Chondrocyte (in vitro differentiated cells): Measurements from ENCODE around the gene SERPINB6. TPM values are rescaled to one million over a fixed set of nuclear protein-coding genes. Genes with fewer than 3 reads are reported as not detected.
A peak's percentile ranks its signal among the peaks of the same experiment; 100 is the strongest.

Source experiments
- DNase-seq: peaks from one replicate; pipeline ENCODE4 v3.0.0; 2021; ENCODE audit warnings: mixed read lengths, low spot score
- H3K27ac Mint-ChIP-seq: one replicate; pipeline ENCODE4 v1.8.0; 2021; ENCODE audit warnings: mild to moderate bottlenecking, moderate library complexity, mixed read lengths; ENCODE audit not compliant: unreplicated experiment
- H3K27me3 Mint-ChIP-seq: 2 replicates; pipeline ENCODE4 v1.8.0; 2021; ENCODE audit warnings: low read depth, mixed read lengths
- H3K36me3 Mint-ChIP-seq: 2 replicates; pipeline ENCODE4 v1.8.0; 2021; ENCODE audit warnings: low read depth, mixed read lengths
- H3K4me1 Mint-ChIP-seq: 2 replicates; pipeline ENCODE4 v1.8.0; 2021; ENCODE audit warnings: low read depth, mild to moderate bottlenecking, mixed read lengths
- H3K4me3 Mint-ChIP-seq: one replicate; pipeline ENCODE4 v1.8.0; 2021; ENCODE audit warnings: mild to moderate bottlenecking, moderate library complexity, mixed read lengths; ENCODE audit not compliant: unreplicated experiment
- H3K9me3 Mint-ChIP-seq: 2 replicates; pipeline ENCODE4 v1.8.0; 2021; ENCODE audit warnings: low read depth, mixed read lengths
- long read RNA-seq: library from polyadenylated mRNA; stranded (forward); transcript quantifications from one replicate; pipeline ENCODE4 v2.0.0, GENCODE V29; 2021
- total RNA-seq: library from RNA; stranded (reverse); gene quantifications from 3 replicates; pipeline ENCODE4 v1.2.1, GENCODE V29; 2021
- TF ChIP-seq, protein P1 (sequence below): fragments of 200-600 bp; sonication (generic); IDR thresholded peaks from 2 replicates; pipeline ENCODE4 v1.5.0; 2021; ENCODE audit warnings: antibody characterized with exemption, mild to moderate bottlenecking, moderate library complexity

The SERPINB6 gene
- 74.0 to 98.0 TPM (median 97.3 TPM) in 3 replicates for total RNA-seq
- long read RNA-seq, transcript SERPINB6-204 (7 exons, 1,370 nt), result minor isoform, 27 of 144 reads
- long read RNA-seq, transcript SERPINB6-210 (7 exons, 1,638 nt), result minor isoform, 11 of 144 reads
- long read RNA-seq, transcript SERPINB6-206 (7 exons, 1,375 nt), result minor isoform, 6 of 144 reads
- long read RNA-seq, transcript SERPINB6-205 (7 exons, 1,315 nt), result major isoform, 76 of 144 reads
- long read RNA-seq, partial matches to known transcripts, result 3 of 144 reads
- long read RNA-seq, other reads (novel, unspliced or antisense), result 15 of 144 reads

DNA sequence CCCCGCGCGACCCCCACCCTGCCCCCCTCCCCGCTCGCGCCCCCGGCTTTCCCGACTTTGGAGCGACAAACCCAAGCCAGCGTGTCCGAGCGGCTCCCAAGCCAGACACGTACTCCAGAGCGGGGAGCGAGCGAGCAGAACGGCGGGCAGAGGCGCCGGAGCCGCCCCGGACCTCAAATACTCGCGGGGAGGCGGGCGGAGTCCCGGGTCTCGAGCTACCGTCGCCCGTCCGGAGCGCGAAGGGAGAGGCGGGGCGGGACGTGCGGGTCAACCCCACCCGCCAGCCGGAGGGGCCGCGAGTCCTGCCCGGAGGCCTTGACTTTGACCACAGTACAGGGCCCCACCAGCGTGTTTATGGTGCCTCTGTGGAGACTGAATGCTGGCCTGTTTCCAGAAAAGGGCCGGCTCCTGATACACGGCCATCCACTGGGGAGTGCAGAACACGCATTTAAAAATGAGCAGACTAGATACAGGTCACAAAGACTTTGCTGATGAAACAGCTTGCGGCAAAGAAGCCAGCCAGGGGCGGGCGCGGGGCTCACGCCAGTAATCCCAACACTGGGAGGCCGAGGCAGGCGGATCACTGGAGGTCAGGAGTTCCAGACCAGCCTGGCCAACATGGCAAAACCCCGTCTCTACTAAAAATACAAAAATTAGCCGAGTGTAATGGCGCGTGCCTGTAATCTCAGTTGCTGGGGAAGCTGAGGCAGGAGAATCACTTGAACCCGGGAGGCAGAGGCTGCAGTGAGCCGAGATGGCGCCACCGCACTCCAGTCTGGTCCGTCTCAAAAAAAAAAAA lies at the start of gene SERPINB6:
Gene SERPINB6, minus strand, starts transcription at position 148 of the 799 bp plus-strand sequence. CDS start 12,235 bp downstream, outside the sequence.
- Mint-ChIP-seq H3K4me1 (peaks cover 32% of the 10 kb centered on the region), H3K27ac (peak within 1 kb of the TSS; percentile 97), H3K4me3 (peak within 1 kb of the TSS; percentile 87), H3K9me3 (no peaks in the 10 kb centered on the region), H3K27me3 (no peaks in the 10 kb centered on the region), H3K36me3 (no peaks in the 10 kb centered on the region)
- TF ChIP-seq, protein P1, sequence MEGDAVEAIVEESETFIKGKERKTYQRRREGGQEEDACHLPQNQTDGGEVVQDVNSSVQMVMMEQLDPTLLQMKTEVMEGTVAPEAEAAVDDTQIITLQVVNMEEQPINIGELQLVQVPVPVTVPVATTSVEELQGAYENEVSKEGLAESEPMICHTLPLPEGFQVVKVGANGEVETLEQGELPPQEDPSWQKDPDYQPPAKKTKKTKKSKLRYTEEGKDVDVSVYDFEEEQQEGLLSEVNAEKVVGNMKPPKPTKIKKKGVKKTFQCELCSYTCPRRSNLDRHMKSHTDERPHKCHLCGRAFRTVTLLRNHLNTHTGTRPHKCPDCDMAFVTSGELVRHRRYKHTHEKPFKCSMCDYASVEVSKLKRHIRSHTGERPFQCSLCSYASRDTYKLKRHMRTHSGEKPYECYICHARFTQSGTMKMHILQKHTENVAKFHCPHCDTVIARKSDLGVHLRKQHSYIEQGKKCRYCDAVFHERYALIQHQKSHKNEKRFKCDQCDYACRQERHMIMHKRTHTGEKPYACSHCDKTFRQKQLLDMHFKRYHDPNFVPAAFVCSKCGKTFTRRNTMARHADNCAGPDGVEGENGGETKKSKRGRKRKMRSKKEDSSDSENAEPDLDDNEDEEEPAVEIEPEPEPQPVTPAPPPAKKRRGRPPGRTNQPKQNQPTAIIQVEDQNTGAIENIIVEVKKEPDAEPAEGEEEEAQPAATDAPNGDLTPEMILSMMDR, result peak; percentile 29
- no peak for DNase-seq

DNA sequence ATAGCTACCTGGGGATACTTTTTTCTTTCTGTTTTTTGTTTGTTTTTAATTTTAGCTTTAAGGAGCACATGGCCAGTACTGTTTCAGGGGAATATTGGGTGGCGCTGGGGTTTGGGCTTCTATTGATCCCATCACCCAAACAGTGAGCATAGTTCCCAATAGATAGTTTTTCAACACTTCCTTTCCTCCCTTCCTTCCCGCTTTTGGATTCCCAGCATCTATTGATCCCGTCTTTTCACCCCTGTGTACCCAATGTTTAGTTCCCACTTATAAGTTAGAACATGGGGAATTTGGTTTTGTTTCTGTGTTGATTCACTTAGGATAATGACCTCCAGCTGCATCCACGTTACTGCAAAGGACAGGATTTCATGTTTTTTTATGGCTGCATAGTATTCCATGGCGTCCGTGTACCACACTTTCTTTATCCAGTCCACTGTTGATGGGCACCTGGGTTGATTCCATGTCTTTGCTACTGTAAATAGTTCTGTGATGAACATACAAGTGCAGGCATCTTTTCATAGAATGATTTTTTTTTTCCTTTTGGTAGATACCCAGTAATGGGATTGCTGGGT lies 48.5 kb upstream of the SERPINB6 start:
- no peak for DNase-seq
- Mint-ChIP-seq H3K27me3 (no peaks in the 10 kb centered on the region), H3K9me3 (peaks cover 7% of the 10 kb centered on the region), H3K4me3 (no peak overlapping the region), H3K4me1 (peaks cover 22% of the 10 kb centered on the region), H3K27ac (no peak overlapping the region), H3K36me3 (peaks cover 24% of the 10 kb centered on the region)
- TF ChIP-seq, protein P1, result no peak

DNA sequence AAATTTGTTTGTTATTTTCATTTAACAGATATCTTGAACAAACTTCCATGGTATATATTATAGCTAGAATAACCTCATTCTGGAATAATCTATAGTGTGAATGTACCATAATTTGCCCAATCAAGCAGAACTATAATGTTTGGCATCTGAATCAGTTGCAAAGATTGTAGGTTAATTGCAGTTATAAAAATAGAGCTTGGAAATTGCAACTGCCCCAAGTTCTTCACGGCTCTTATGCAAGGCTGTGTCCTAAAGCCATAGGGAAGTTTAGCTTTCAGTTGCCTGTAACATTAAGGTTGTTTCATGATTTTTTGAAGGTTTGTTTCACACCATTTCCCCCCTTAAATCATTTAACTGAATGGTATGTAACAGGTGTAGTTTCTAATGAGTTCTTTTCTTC lies 47.7 kb upstream of the SERPINB6 start:
- H3K27me3 Mint-ChIP-seq, result no peaks in the 10 kb centered on the region
- H3K9me3 Mint-ChIP-seq, result peaks cover 7% of the 10 kb centered on the region
- no peak overlapping the region for H3K4me3 Mint-ChIP-seq
- H3K4me1 Mint-ChIP-seq, result peaks cover 15% of the 10 kb centered on the region
- no peak for DNase-seq
- H3K27ac Mint-ChIP-seq, result no peak overlapping the region
- peaks cover 24% of the 10 kb centered on the region for H3K36me3 Mint-ChIP-seq
- TF ChIP-seq, protein P1, result no peak

DNA sequence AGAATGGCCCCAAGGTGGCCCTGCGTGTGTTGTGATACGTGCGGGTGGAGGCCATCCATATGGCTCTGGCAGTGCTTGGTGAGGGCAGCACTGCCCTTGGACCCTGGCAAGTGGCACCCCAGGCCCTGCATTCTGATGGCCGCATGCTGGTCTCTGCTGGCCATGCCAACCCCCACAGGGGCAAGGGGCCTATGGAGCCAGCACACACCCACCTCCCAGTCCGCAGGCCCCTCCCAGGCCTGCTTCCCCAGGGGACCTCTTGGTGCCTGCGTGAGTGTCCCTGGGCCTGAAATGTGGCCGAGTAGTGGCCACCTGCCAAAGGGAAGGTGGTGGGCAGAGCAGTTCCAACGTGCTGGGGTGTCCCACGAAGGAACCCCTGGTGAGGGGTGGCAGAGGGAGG lies 45.9 kb upstream of the SERPINB6 start:
- TF ChIP-seq, protein P1, result no peak
- Mint-ChIP-seq H3K27ac (no peak overlapping the region), H3K4me3 (no peak overlapping the region), H3K36me3 (peaks cover 28% of the 10 kb centered on the region), H3K4me1 (peaks cover 9% of the 10 kb centered on the region), H3K9me3 (peaks cover 5% of the 10 kb centered on the region), H3K27me3 (no peaks in the 10 kb centered on the region)
- DNase-seq, result no peak
